HG03558 (cell line): ENCODE measurements around the gene ARVCF.
A peak's percentile ranks its signal among the peaks of the same experiment; 100 is the strongest.

Source experiments
- ATAC-seq: cut with Tn5 transposase; IDR thresholded peaks from one replicate; pipeline ENCODE4 v1.9.1; 2021; ENCODE audit warnings: moderate number of reproducible peaks; ENCODE audit not compliant: unreplicated experiment; ENCODE audit errors: extremely low read depth

Gene ARVCF

DNA sequence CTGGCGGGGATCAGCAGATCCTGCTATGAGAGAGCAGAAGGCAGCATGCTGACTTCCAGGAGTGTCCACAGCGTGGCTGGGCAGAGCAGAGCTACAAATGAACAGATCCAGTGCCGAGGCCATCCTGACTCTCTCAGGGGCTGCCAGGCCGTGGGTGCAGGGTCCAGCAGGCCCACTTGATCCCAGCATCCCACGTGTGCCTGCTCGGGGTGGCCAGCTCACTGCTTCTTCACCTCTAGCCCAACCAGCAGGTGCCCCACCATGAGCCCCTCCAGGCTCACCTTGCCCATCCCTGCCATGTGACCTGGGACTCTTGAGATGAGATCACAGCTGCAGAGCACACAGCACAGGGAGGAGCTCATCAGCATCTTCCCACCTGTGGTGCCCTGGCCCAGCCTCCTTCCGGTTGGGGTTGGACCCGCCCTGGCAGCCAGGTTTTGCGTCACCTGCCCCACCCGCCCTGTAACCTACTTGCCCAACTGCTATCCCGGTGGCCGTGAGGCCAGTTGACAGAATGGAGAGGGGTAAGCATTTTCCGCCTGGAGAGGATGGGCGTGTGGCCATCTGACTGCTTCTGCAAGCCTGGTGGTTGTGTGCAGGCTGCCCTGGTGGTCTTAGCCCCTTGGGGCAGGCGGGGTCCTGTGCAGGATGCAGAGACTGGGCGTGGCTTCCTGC lies 15.2 kb upstream of the ARVCF start:
- ATAC-seq, result no peak

DNA sequence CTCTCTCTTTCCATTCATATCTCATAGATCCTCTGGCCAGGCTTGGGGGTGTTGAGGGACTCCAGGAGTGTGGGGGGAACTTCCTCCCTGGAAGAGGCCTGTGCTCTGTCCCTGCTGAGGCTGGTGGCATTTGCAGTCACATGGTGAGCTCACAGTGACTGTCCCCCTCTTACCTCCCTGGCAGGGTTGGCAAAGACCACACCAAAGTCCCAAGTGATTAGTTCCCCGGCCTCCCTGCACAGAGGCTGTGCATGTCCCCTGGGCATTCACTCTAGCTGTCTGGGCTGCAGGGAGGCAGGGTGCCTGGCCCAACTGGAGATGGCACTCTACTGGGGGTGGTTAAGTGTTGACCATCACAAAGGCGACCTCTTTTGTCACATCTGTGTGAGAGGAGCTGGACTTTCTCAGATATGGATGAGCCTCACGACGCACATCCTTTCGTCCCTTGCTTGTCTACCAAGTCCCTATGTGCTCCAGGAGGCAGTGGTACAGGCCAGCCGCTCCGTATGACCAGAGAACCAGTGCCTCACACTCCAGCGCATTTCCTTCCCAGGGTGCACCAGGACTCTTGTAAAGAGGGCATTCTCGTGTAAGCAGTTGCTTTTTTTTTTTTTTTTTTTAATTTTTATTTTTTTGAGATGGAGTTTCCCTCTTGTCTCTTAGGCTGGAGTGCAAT lies 13.1 kb upstream of the ARVCF start:
- ATAC-seq, result no peak

DNA sequence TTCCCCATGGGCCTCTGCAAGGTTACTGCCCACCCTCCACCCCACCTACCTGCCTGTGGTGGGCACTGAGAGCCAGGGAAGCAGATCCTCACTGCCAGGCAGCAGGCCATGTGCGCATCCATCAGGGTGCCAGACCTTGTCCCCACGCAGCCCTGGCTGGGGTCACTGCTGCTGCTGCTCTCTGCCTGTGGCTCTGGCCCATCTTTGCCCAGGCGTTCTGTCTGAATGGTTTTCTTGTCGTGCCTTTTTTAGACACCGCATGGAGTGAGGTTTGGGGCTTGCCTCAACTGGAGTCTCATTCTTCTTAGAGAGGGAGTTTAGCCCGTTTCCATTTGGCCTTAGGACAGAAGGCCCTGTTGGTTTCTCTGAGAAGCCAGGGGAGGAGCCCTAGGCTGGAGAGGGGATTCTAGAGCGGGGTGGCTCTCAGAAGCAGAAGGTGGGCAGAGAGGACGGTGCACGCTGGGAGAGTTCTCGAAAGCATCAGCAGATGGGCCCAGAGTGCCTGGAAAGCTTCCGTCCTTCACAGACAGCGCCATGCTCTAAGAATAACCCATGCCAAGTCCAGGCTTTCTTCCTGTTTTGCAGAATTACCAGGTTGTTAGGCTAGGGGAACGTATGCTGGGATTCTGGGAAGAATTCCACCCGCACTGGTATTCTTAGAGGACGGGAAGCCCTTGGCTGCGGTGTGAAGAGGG lies 12.4 kb upstream of the ARVCF start:
- no peak for ATAC-seq

DNA sequence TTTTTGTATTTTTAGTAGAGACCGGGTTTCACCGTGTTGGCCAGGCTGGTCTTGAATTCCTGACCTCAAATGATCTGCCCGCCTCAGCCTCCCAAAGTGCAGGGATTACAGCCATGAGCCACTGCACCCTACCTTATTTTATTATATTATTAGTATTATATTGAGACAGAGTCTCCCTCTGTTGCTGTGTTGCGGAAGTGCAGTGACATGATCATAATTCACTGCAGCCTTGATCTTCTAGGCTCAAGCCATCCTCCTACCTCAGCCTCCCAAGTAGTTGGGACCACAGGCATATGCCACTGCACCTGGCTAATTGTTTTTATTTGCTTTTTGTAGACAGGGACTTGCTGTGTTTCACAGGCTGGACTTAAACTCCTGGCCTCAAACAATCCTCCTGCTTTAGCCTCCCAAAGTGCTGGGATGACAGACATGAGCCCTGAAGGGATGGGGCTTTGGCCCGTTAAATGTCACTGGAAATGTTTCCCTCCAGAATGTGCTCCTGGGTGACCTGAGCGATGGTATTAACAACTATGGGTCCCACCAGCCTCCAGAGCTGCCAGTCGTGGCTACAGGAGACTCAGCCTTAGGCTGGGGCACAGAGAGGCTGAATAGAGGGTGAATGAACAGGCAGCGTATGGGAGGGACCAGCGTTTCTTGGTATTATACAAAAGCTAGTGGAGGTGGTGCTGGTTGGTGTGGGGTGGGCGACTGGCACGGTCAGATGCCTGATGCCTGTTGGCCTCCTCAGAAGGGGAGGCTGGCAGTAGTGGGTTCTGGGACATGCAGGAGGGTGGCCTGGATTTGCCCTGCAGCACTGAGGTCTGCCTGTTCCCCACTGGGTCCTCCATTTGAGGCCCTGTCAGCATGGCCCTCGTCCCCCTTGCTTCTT lies 11.6 kb upstream of the ARVCF start:
- no peak for ATAC-seq

DNA sequence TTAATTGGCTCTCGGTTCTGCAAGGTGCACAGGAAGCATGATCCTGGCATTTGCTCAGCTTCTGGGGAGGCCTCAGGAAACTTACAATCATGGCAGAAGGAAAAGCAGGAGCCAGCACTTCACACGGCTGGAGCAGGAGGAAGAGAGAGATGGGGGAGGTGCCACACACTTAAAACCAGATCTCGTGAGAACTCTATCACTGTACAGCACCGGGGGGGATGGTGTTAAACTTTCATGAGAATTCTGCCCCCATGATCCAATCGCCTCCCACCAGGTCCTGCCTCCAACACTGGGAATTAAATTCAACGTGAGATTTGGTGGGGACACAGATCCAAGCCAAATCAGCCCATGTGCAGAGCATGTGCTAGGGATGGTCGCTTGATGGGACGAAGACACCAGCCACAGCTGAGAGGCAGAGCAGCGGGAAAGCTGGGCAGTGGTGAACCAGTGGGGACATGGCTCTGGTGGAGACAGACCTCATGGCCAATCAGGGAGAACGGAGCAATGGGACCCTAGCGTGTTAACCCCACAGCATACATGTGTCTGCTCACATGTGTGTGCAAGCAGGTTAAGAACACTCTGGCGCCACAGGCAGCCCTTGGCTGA lies 10.5 kb upstream of the ARVCF start:
- ATAC-seq, result no peak

DNA sequence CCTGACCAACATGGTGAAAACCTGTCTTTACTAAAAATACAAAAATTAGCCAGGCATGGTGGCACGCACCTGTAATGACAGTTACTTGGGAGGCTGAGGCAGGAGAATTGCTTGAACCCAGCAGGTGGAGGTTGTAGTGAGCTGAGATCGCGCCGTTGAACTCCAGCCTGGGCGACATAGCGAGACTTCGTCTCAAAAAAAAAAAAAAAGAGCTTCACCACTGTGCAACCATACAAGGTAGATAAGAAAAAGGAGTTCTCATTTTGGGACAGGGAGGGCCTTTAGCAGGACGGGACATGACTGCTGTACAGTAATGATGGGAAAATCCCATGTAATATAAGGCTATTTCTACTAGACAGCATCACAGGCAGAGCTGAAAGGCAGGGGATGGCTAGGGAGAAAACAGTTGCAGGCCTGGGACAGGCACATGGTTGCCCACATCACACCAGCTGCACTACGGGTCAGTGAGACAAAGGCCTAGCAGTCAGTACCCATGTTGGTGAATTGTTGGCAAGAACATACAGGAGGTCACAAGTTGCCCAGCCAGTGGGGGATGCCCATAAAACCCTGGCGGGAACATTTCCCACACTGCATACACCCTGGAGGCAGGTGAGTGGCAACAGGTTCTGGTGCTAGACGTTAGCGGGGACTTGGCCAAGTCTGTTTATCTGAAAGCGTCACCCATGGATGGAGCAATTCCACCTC lies 9.7 kb upstream of the ARVCF start:
- ATAC-seq, result no peak

DNA sequence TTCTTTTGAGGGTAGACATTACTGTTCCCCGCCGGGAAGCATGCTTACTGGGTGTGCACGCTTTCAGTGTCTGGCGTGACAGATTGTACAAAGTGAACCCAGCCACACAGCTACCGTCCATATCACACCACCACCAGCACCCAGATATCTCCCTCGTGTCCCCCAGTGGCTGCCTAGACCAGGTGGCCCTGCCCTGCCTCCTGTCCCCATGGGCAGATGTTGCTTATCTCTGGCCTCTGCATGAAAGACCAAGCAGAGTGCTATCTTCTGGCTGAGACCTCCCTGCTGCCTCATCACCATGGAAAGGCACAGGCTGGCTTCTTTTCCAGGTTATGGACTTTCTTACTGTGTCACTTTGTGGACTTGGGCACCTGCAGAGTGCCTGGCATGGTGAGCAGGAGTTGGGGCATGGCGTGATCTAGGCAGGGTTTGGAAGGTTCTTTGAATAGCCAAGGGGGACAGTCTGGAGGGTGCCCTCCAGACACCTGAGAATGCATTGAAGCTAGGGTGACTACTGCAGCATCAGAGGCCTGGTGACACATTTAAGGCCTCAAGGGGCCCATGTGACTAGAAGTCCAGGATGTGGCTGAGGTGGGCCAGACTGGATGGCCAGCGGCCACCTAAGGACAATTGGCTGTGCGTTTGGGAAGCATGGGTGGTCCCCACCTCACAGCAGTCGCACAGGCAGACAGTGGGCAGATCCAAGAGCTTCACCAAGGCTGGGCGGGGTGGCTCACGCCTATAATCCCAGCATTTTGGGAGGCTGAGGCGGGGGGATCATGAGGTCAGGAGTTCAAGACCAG lies 9.0 kb upstream of the ARVCF start:
- ATAC-seq, result no peak

DNA sequence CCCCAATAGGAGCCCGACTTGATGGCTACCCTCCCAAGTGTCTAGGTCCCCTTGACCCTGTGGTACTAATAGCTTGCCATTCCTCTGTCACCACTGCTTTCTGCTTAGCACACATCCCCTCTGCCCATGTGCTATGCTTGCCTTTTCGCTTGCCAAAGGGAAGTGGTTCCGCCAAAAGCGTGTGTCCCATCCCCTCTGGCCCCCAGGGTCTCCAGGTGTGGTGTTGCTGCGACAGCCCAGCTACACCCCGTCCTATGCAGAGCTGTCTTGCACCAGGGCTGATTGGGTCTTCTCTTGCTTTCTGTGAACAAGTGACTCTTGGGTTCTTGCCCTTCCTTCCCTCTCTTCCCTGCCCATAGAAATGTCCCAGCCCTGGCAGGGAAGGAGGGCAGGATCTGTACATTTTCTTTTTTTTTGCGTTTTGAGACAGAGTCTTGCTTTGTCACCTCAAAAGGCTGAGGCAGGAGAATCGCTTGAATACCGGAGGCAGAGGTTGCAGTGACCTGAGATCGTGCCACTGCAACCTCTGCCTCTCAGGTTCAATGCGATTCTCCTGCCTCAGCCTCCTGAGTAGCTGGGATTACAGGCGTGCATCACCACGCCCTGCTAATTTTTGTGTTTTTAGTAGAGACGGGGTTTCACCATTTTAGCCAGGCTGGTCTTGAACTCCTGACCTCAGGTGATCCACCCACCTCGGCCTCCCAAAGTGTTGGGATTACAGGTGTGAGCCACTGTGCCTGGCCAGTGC lies 8.2 kb upstream of the ARVCF start:
- no peak for ATAC-seq

DNA sequence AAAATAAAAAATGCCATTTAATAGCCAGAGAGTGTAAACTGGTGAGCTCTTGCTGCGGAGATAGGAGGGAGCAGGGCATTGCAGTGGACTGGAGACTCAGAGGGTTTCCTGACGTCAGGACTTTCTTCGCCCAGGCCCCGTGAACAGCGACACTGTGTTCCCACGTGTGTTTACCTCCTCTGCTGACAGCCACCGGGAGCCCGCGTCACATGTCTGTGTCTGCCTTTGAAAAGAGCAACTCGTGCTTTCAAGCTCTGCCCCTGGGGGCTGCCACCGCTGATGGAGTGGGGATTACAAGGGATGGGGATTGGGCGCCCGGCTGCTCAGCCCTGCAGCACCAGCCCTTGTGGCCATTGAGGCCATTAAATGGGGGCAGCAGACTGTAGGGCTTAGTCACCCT lies 7.6 kb upstream of the ARVCF start:
- no peak for ATAC-seq

DNA sequence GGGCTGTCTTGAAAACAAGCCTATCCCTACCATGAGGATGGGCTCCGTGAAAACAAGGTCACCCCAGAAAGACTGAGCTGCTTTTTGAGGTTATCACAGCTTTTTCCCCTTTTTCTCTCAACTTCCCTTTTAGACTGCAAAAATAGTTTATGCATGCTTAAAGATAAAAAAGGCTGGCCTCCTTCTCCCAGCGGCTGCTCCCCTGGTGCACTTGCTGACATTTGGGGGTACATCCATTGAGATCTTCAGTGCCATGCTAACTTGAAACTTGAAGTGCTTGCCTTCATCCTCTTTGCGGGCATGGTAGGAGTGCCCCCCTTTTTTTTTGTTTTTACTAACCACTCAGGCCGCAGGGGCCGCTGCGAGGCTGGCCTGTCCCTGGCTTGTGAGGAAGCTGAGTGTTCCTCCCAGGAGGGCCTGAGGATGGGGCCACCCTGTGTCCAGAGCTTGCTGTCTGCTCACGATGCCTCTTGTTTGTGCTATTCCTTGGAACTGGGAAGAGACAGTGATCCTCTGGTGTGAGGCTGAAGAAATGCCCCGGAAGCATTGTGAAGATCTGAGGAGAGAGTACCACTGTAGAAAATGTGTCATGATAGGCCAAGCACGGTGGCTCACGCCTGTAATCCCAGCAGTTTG lies 6.5 kb upstream of the ARVCF start:
- no peak for ATAC-seq

DNA sequence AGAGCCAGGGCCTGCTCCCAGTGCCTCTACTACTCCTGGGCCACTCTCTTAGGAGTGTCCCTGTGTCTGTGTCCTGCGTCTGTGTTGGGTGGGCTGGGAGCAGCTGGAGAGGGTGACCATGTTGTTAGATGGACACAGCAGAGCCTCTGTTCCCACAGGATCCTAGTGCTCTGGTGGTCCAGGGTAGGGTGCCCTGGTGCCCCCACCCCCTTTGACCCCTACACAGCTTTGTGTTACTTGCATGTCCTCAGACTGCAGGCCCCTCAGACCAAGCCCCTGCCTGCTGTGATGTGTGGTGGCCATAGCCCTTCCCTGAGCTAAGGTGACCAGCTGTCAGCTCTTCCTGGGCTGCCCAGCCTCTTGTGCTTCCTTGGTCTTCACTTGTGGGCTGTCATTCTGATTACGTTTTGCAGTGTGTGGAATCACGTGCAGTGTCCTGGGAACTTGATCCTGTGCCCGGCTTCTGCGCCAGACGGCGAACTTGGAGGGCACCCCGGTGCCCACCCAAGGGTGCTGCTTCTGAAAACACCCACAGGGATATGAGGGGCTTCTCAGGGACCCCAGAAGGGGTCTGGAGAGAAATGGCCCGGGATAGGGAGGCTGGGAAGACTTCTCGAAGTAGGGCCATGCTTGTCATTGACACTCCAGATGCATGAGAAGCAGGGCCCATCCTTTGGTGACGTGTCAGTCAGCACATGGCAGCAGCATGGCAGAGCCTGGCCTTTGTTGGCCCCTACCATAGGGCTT lies 5.8 kb upstream of the ARVCF start:
- ATAC-seq, result no peak

DNA sequence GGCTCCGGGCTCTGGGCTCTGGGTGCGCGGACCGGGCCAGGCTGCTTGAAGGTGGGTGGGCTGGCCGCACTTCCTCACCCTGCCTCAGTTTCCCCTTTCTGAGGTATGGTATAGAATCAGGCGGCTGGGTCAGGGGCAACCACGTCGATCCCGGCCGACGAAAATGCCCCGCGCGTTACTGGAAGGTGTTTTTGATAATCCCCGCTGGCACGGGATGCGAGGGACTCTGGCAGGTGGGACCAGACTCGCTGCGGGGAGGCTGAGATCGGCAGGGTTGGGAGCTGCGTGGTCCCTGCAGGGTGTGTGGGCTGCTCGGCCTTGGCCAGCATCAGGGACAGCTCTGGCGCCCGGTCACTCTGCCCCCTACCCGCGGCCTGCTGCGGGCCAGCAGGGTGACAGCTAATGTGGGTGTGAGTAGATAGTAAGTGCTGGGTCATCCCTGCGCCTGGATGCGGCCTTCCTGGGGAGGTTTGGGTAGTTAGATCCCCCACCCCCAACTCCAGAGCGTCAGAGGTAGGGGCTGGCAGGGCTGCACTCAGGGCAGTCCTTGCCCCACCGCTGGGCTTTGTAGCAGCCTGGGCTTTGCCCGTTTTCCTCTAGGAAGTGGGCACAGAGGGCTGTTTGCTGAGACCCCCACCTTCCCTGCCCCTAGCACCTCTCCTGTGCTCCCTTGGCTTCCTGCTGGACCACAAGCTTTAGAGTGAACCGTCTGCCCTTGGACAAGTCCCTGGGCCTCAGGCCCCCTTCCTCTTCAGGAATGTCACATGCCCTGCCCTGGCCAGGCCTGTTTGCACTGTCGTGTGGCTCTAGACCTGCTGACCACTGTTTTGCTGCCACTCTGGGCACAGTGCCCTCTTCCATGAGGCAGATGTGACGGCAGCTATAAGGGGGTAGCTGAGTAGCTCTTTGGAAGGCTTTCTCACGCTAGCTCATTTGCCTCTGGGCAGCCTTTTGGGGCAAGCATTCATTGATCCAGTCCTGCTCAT lies 4.9 kb upstream of the ARVCF start:
- ATAC-seq, result no peak

DNA sequence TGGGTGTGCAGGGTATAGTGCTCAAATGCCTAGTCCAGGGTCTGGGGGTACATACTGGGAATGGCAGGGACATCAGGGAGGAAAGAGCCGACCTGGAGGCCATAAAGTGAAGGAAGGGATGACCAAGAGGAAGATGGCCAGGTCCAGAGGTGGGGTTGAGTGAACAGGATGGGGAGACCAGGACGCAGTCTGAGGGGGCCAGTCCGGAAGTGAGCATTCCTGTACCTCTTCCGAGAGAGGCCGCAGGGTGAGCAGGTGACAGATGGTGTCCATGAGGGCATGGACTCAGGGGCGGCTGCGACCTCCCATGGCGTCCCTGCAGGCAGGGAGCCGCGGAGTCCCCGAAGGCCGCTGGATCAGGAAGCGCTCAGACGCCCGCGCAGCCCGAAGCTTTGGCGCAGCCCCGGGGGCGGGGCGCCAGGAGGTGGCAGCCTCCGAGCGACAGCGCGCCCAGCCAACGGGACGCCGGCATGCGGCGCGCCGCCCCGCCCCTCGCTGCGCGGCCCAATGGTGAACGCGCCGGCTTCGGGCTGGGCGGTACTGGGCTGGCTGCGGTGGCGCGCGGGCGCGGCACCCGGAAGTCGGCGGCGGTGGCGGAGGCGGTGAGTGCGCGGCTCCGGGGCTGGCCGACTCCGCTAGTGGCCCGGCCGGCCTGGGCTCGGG lies 4.0 kb upstream of the ARVCF start, which contains the start of gene TANGO2:
Gene TANGO2, plus strand, starts transcription at position 578 of the 663 bp plus-strand sequence. CDS start 15,689 bp downstream, outside the sequence.
- peak; percentile 53 for ATAC-seq

DNA sequence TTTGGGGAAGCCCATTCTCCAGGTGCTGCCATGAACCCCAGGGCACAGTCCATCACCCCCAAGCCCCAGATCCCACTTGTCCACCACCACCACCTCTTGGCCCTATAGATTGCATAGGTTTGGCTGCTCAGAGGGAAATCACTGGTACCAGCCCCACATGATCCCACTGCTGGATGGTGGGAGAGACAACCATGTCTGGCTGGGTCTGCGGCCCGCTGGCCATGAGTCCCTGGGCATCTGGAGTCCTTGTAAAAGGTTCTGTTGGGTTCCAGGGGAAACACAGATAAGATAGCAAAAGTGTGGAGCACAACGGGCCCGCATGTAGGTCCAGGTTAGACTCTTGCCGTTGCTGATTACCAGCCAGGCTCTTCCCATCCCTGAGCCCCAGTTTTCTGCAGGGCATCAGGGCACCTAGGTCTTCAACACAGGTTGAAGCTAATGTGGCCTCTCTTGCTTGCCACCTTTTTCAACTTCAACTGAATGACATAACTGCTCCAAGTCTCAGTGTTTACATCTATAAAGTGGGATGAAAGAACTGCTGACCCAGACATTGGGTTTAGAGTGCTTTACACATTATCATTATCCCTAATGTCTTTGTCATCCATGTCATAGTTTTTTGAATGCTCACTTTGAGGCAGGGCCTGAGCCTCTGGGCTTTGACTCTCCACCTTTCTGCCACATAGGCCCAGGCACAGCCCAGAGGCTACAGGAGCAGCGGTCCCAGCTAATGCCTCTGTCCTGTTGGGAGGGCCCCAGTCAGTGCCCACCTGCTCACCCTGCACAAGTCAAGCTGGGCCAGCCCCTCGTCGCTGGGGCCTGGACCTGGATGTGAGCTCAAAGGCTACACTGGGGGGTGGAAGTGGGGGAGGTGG lies 3.3 kb upstream of the ARVCF start:
- ATAC-seq, result no peak
